ENCODE data around the gene NANOS2. TPM values are rescaled to one million over a fixed set of nuclear protein-coding genes. Genes with fewer than 3 reads are reported as not detected.
A peak's percentile ranks its signal among the peaks of the same experiment; 100 is the strongest.

Gene NANOS2
- total and polyA plus RNA-seq, 9 of the 15 experiments (the other 6 are each of a cell fraction or from before 2014, with no cell fraction given) = not detected

DNA sequence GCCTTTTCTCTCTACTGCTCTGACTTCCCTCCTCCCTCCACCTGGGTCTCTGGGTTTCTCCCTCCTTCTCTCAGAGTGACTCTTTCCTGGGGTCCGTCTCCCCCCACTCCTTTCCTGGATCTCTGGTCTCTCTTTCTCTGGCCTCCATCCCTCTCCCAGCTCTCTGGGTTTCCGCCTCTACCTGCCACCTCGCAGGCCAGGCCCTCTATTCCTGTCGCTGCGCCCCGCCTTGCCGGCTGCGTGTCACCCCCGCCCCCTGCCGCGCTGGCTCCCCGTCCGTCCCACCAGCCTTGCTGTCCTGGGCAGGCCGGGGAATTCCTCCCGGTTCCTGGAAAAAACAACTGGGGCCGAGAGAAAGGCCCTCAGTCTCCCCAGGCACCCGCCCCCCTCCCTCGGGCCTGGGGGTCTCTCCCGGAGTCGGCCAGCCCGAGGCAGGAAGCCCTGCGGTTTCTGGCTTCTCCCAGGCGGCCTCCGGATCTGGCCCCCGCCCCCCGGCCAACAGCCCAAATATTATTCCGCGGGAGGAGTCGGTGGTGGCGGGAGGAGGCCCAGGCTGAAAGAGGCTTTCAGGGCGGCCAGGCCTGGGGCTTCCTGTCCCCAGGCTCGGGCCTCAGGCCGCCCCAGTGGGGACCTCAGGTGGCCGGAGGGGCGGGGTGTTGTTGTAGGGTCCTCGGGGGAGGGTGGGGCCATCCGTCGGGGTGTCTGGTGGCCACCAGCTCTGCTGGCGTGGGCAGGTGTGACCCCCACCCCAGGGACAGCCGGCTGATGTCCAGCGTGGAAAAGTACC lies 38.0 kb downstream of the NANOS2 start (continued):
- TF ChIP-seq MITF (IDR thresholded peaks at IDR 0.05) = no peak
- TF ChIP-seq RERE (CRISPR knock-in tag; IDR thresholded peaks at IDR 0.05; ENCODE audit: borderline replicate concordance) = no peak
- no peak for TF ChIP-seq FOXK1 (CRISPR knock-in tag; IDR thresholded peaks at IDR 0.05; ENCODE audit: borderline replicate concordance)
- peak; percentile 52 for TF ChIP-seq CREM (IDR thresholded peaks at IDR 0.05; ENCODE audit: low read depth)
- no peak for TF ChIP-seq WHSC1 (IDR thresholded peaks at IDR 0.05; ENCODE audit: low read length)
- TF ChIP-seq ZNF592 (IDR thresholded peaks at IDR 0.05) = peak; percentile 73; the same call in 1 of the 2 replicates
- TF ChIP-seq MAFF (IDR thresholded peaks at IDR 0.05; ENCODE audit: low read length) = no peak
- TF ChIP-seq SREBF2 (CRISPR knock-in tag; IDR thresholded peaks at IDR 0.05) = no peak
- TF ChIP-seq NFYB (IDR thresholded peaks at IDR 0.05; ENCODE audit: extremely low read depth, insufficient read length) = no peak
- TF ChIP-seq, protein P1, sequence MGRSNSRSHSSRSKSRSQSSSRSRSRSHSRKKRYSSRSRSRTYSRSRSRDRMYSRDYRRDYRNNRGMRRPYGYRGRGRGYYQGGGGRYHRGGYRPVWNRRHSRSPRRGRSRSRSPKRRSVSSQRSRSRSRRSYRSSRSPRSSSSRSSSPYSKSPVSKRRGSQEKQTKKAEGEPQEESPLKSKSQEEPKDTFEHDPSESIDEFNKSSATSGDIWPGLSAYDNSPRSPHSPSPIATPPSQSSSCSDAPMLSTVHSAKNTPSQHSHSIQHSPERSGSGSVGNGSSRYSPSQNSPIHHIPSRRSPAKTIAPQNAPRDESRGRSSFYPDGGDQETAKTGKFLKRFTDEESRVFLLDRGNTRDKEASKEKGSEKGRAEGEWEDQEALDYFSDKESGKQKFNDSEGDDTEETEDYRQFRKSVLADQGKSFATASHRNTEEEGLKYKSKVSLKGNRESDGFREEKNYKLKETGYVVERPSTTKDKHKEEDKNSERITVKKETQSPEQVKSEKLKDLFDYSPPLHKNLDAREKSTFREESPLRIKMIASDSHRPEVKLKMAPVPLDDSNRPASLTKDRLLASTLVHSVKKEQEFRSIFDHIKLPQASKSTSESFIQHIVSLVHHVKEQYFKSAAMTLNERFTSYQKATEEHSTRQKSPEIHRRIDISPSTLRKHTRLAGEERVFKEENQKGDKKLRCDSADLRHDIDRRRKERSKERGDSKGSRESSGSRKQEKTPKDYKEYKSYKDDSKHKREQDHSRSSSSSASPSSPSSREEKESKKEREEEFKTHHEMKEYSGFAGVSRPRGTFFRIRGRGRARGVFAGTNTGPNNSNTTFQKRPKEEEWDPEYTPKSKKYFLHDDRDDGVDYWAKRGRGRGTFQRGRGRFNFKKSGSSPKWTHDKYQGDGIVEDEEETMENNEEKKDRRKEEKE (IDR thresholded peaks at IDR 0.05; ENCODE audit: borderline replicate concordance in 1 of 2, control insufficient read depth in 1 of 2, low read depth in 2 of 2, low read length in 1 of 2) = no peak
- no peak for TF ChIP-seq POLR3A (IDR thresholded peaks at IDR 0.05; ENCODE audit: borderline replicate concordance, extremely low read depth, insufficient read depth, insufficient read length)

Data from K562 (cell line).